AG04449 (cell line): Measurements from ENCODE around the gene HTATIP2.

ENCODE experiments used
- CTCF ChIA-PET: fragments of 350-600 bp; formaldehyde crosslinking; extraction: SDS; loops from one replicate; lab custom pipeline; 2021; ENCODE audit warnings: antibody characterized with exemption; lab: Yijun Ruan, JAX
- POLR2A ChIA-PET: fragments of 400-600, 350-600 bp; formaldehyde crosslinking; extraction: SDS; loops from one replicate; lab custom pipeline; 2020; ENCODE audit warnings: antibody characterized with exemption, inconsistent platforms; lab: Yijun Ruan, JAX
- DNase-seq: peaks from one replicate; pipeline ENCODE4 v3.0.0-alpha.2; 2010; ENCODE audit warnings: low read depth, low spot score
- H3K4me3 ChIP-seq: 2 replicates; pipeline ENCODE4 v1.5.1; 2011; ENCODE audit warnings: low read depth, mild to moderate bottlenecking, control low read depth, low read length
- CTCF ChIP-seq: IDR thresholded peaks from one replicate; pipeline ENCODE4 v1.5.1; 2011; ENCODE audit warnings: mild to moderate bottlenecking, moderate library complexity, low read length, control low read depth, inconsistent platforms; ENCODE audit not compliant: insufficient read depth; ENCODE audit errors: missing control alignments

The HTATIP2 gene

GRCh38 chr11:20337526-20338154 is 25.9 kb upstream of the HTATIP2 start:
- peak; percentile 31 for TF ChIP-seq CTCF
- ChIA-PET POLR2A (no interaction called here), CTCF (interaction anchor here (1.2 to 5.1 kb wide), 3 partner anchors 15 to 210 kb away, joined by 3 to 33 read pairs (median 3); no protein-coding TSS in a partner anchor)
- no peak for DNase-seq
- no peak overlapping the region for H3K4me3 ChIP-seq

- TF ChIP-seq CTCF: no peak
- DNase-seq: no peak
- POLR2A ChIA-PET: no interaction called here
- CTCF ChIA-PET: interaction anchor here (5.1 kb wide), 1 partner anchor 11 kb away, joined by 33 read pairs; no protein-coding TSS in a partner anchor
- H3K4me3 ChIP-seq: no peak overlapping the region
These were observed 21.0 kb upstream of the HTATIP2 start for GRCh38 chr11:20342347-20343141.

- TF ChIP-seq CTCF: no peak
- H3K4me3 ChIP-seq: no peak overlapping the region
- DNase-seq: no peak
- CTCF ChIA-PET: interaction anchor here (1.3 to 12.6 kb wide), 9 partner anchors 11 to 446 kb away, joined by 3 to 160 read pairs (median 4); partner anchors contain the start of gene HTATIP2
- POLR2A ChIA-PET: no interaction called here
These were observed 12.4 kb upstream of the HTATIP2 start for GRCh38 chr11:20351136-20351535.

- ChIA-PET CTCF (interaction anchor here (1.3 to 12.6 kb wide), 9 partner anchors 12 to 446 kb away, joined by 3 to 160 read pairs (median 33); partner anchors contain the start of gene HTATIP2), POLR2A (no interaction called here)
- no peak for DNase-seq
- TF ChIP-seq CTCF: no peak
- H3K4me3 ChIP-seq: no peak overlapping the region
These were observed 11.7 kb upstream of the HTATIP2 start for GRCh38 chr11:20351751-20352262.

- ChIA-PET CTCF (interaction anchor here (0.9 to 12.6 kb wide), 27 partner anchors 9 to 1187 kb away, joined by 3 to 160 read pairs (median 5); partner anchors contain the start of gene HTATIP2), POLR2A (interaction anchor here (1.0 kb wide), 1 partner anchor 10 kb away, joined by 3 read pairs; no protein-coding TSS in a partner anchor)
These were observed 9.6 kb upstream of the HTATIP2 start for GRCh38 chr11:20353829-20354434.

More at GRCh38 chr11:20353829-20354434, 9.6 kb upstream of the HTATIP2 start:
- no peak for DNase-seq
- no peak overlapping the region for H3K4me3 ChIP-seq
- TF ChIP-seq CTCF: peak; percentile 74
